HCT116 (cell line): ENCODE data around the gene RNASE2. TPM values are rescaled to one million over a fixed set of nuclear protein-coding genes. Genes with fewer than 3 reads are reported as not detected.

Source experiments
- ATAC-seq: fragments of 200-7000 bp; cut with Tn5 transposase; 2 replicates; pipeline ENCODE4 v1.9.1; 2020; ENCODE audit warnings: mild to moderate bottlenecking, moderate library complexity
- BruUV-seq: library from RNA; stranded (reverse); fragments of 400-500 nt; replicated peaks from 2 replicates; lab custom pipeline; 2021; lab: Mats Ljungman, UMichigan
- CTCF ChIA-PET: fragments of 300-600 bp; sonication (Branson Sonifier 250); formaldehyde crosslinking; loops from one replicate; lab custom pipeline; 2021; ENCODE audit warnings: antibody characterized with exemption; lab: Charles Lee
- POLR2A ChIA-PET: fragments of 300-600, 350-600 bp; sonication (Branson Sonifier 250); formaldehyde crosslinking; loops from one replicate; lab custom pipeline; 2021; ENCODE audit warnings: antibody characterized with exemption; lab: Charles Lee
- RAD21 ChIA-PET, 2 experiments: fragments of 300-600 bp; sonication (Branson Sonifier 250); formaldehyde crosslinking; loops; one replicate each; lab custom pipeline; 2023; ENCODE audit warnings: low total read pairs in 2 of 2; ENCODE audit not compliant: uncharacterized antibody in 2 of 2, unreplicated experiment in 2 of 2, low non-redundant PET in 1 of 2; lab: Charles Lee
- DNase-seq: peaks from one replicate; pipeline ENCODE4 v3.0.0-alpha.2; 2010; ENCODE audit warnings: low read depth, low spot score
- H2AFZ ChIP-seq: fragments of 200-600 bp; shearing (Covaris generic), sonication (generic); 2 replicates; pipeline ENCODE4 v1.6.1; 2017; ENCODE audit warnings: low read depth, mixed run types, mixed read lengths, antibody characterized with exemption, low read length; ENCODE audit not compliant: poor library complexity, severe bottlenecking
- H3K27ac ChIP-seq: 2 replicates; pipeline ENCODE4 v1.5.1; 2012; ENCODE audit warnings: low read depth, low read length
- H3K27me3 ChIP-seq: fragments of 200-600 bp; sonication (generic); 2 replicates; pipeline ENCODE4 v1.6.1; 2016; ENCODE audit warnings: mixed run types, low read length, mixed read lengths; ENCODE audit not compliant: insufficient read depth
- H3K36me3 ChIP-seq, 2 experiments: fragments of 200-500 bp in 1 of 2; fragments of 200-600 bp in 1 of 2; sonication (Bioruptor generic) in 1 of 2; sonication (generic) in 1 of 2; 2 replicates each; pipeline versions ENCODE4 v1.5.1 to v1.6.1; 2014 to 2016; ENCODE audit warnings: low read length in 2 of 2, inconsistent platforms in 1 of 2, mixed read lengths in 1 of 2, mixed run types in 1 of 2; ENCODE audit not compliant: insufficient read depth in 2 of 2, control insufficient read depth in 1 of 2
- H3K4me1 ChIP-seq, 2 experiments: fragments of 200-600 bp in 1 of 2; sonication (generic) in 1 of 2; 2 replicates each; pipeline versions ENCODE4 v1.5.1 to v1.6.1; 2012 to 2017; ENCODE audit warnings: low read length in 2 of 2, inconsistent platforms in 1 of 2, mild to moderate bottlenecking in 1 of 2, mixed read lengths in 1 of 2, mixed run types in 1 of 2, moderate library complexity in 1 of 2; ENCODE audit not compliant: insufficient read depth in 2 of 2, control insufficient read depth in 1 of 2
- H3K4me2 ChIP-seq: fragments of 200-600 bp; sonication (generic); 2 replicates; pipeline ENCODE4 v1.6.1; 2017; ENCODE audit warnings: mixed run types, low read length, mixed read lengths
- H3K4me3 ChIP-seq, 2 experiments: fragments of 200-600 bp in 1 of 2; sonication (generic) in 1 of 2; replicated peaks in 1 of 2; 2 replicates each; pipeline ENCODE4 v1.5.1; 2011 to 2016; ENCODE audit warnings: low read length in 2 of 2, control low read depth in 1 of 2, low read depth in 1 of 2, mild to moderate bottlenecking in 1 of 2, mixed read lengths in 1 of 2, mixed run types in 1 of 2
- H3K79me2 ChIP-seq: fragments of 200-600 bp; sonication (generic); 2 replicates; pipeline ENCODE4 v1.6.1; 2017; ENCODE audit warnings: mild to moderate bottlenecking, mixed run types, low read length, moderate library complexity, mixed read lengths; ENCODE audit not compliant: insufficient read depth
- H3K9ac ChIP-seq: fragments of 200-600 bp; sonication (generic); 2 replicates; pipeline ENCODE4 v1.6.1; 2016; ENCODE audit warnings: low read length, mixed read lengths
- H3K9me2 ChIP-seq: fragments of 200-600 bp; sonication (generic), shearing (Covaris generic); 2 replicates; pipeline ENCODE4 v1.6.1; 2017; ENCODE audit warnings: mixed run types, mild to moderate bottlenecking, moderate library complexity; ENCODE audit not compliant: insufficient read depth
- H3K9me3 ChIP-seq, 2 experiments: fragments of 200-500 bp in 1 of 2; fragments of 200-600 bp in 1 of 2; sonication (Bioruptor generic) in 1 of 2; sonication (generic) in 1 of 2; 2 replicates each; pipeline ENCODE4 v1.6.1; 2014 to 2017; ENCODE audit warnings: low read length in 2 of 2, mixed read lengths in 2 of 2, inconsistent platforms in 1 of 2, low read depth in 1 of 2, mild to moderate bottlenecking in 1 of 2, mixed run types in 1 of 2, moderate library complexity in 1 of 2; ENCODE audit not compliant: control insufficient read depth in 1 of 2, insufficient read depth in 1 of 2
- H4K20me1 ChIP-seq: fragments of 200-600 bp; sonication (generic), shearing (Covaris generic); 2 replicates; pipeline ENCODE4 v1.6.1; 2017; ENCODE audit warnings: mixed run types, mild to moderate bottlenecking, moderate library complexity; ENCODE audit not compliant: insufficient read depth
- CEBPB ChIP-seq: IDR thresholded peaks from 2 replicates; pipeline ENCODE4 v1.6.1; 2012; ENCODE audit warnings: low read depth
- CTCF ChIP-seq, 3 experiments: fragments of 200-600 bp in 1 of 3; sonication (generic) in 1 of 3; IDR thresholded peaks in 2 of 3; conservative IDR thresholded peaks in 1 of 3; 2 replicates each; pipeline ENCODE4 v1.5.1; 2012 to 2017; ENCODE audit warnings: low read depth in 2 of 3, low read length in 2 of 3, antibody characterized with exemption in 1 of 3, borderline replicate concordance in 1 of 3, control low read depth in 1 of 3, mild to moderate bottlenecking in 1 of 3, mixed read lengths in 1 of 3, mixed run types in 1 of 3, moderate library complexity in 1 of 3; ENCODE audit not compliant: insufficient read depth in 1 of 3
- EGR1 ChIP-seq: IDR thresholded peaks from 2 replicates; pipeline ENCODE4 v1.6.1; 2012; ENCODE audit warnings: low read depth
- ELF1 ChIP-seq: IDR thresholded peaks from 2 replicates; pipeline ENCODE4 v1.6.1; 2012; ENCODE audit warnings: low read depth, borderline replicate concordance
- EZH2 ChIP-seq: fragments of 200-600 bp; sonication (generic); IDR thresholded peaks from 2 replicates; pipeline ENCODE4 v1.6.1; 2017; ENCODE audit warnings: antibody characterized with exemption, mixed run types
- EZH2phosphoT487 ChIP-seq: fragments of 200-600 bp; IDR thresholded peaks from 2 replicates; pipeline ENCODE4 v1.6.1; 2018; ENCODE audit warnings: antibody characterized with exemption, borderline replicate concordance
- FOSL1 ChIP-seq: IDR thresholded peaks from 2 replicates; pipeline ENCODE4 v1.6.1; 2012; ENCODE audit warnings: low read depth
- JUND ChIP-seq: IDR thresholded peaks from 2 replicates; pipeline ENCODE4 v1.6.1; 2012
- POLR2AphosphoS5 ChIP-seq: IDR thresholded peaks from 2 replicates; pipeline ENCODE4 v1.6.1; 2011; ENCODE audit warnings: mild to moderate bottlenecking, low read depth, low read length, moderate library complexity
- SIN3A ChIP-seq: IDR thresholded peaks from 2 replicates; pipeline ENCODE4 v1.6.1; 2012; ENCODE audit warnings: low read depth
- TCF7L2 ChIP-seq: IDR thresholded peaks from 2 replicates; pipeline ENCODE4 v1.7.0; 2011; ENCODE audit warnings: borderline replicate concordance, inconsistent platforms; ENCODE audit not compliant: insufficient read depth, insufficient read length; ENCODE audit errors: extremely low read depth
- YY1 ChIP-seq: IDR thresholded peaks from 2 replicates; pipeline ENCODE4 v1.6.1; 2011; ENCODE audit warnings: low read length, low read depth, moderate library complexity, mild to moderate bottlenecking; ENCODE audit not compliant: insufficient replicate concordance; ENCODE audit errors: extremely low read depth
- intact Hi-C: fragments of 100-400 bp; cut with micrococcal nuclease; formaldehyde crosslinking; loops from 2 replicates; pipeline ENCODE4 v1.10.0; 2022
- total RNA-seq: library from RNA; stranded (reverse); gene quantifications from one replicate; pipeline ENCODE4 v1.2.1, GENCODE V29; 2021; ENCODE audit not compliant: unreplicated experiment
- TF ChIP-seq, protein P1 (sequence below): IDR thresholded peaks from 2 replicates; pipeline ENCODE4 v1.6.1; 2012

Gene RNASE2
- total RNA-seq, 1 experiment from 2014 or later: not detected

- Histone ChIP-seq H3K9ac (peak overlapping the region; percentile 36; the same call in 1 of the 2 replicates), H3K9me3 (no peaks in the 10 kb centered on the region), H3K36me3 (peaks cover 21 to 23% of the 10 kb centered on the region in 2 experiments; a peak in 3 of 4 replicates), H4K20me1 (no peaks in the 10 kb centered on the region), H2AFZ (no peak overlapping the region), H3K9me2 (no peaks in the 10 kb centered on the region), H3K4me1 (peaks cover 15 to 32% of the 10 kb centered on the region in 2 experiments), H3K27me3 (no peaks in the 10 kb centered on the region), H3K4me2 (peak overlapping the region; percentile 80), H3K27ac (peak overlapping the region; percentile 85), H3K79me2 (peaks cover 32% of the 10 kb centered on the region), H3K4me3 (peak overlapping the region; percentile 43 to 69)
- DNase-seq: no peak
- POLR2A ChIA-PET: interaction anchor here (1.2 kb wide), 1 partner anchor 17 kb away, joined by 3 read pairs; no protein-coding TSS in a partner anchor
- no peak for ATAC-seq
- intact Hi-C loops: loop anchor here (5.0 kb wide), 1 partner anchor 307 kb away; the partner anchor contains the start of gene RNASE4
- TF ChIP-seq TCF7L2: no peak
- TF ChIP-seq EGR1: no peak
- no peak; the same call in 1 of the 2 replicates for TF ChIP-seq SIN3A
- TF ChIP-seq POLR2AphosphoS5: peak; percentile 53
- TF ChIP-seq JUND: no peak
- CTCF ChIA-PET: interaction anchor here (0.6 to 1.6 kb wide), 3 partner anchors 14 to 25 kb away, joined by 3 to 6 read pairs (median 5); no protein-coding TSS in a partner anchor
- BruUV-seq: no TSS peak
- RAD21 ChIA-PET: no interaction called here
Observed at GRCh38 chr14:20989471-20989786, 34.1 kb downstream of the RNASE2 start.

DNA sequence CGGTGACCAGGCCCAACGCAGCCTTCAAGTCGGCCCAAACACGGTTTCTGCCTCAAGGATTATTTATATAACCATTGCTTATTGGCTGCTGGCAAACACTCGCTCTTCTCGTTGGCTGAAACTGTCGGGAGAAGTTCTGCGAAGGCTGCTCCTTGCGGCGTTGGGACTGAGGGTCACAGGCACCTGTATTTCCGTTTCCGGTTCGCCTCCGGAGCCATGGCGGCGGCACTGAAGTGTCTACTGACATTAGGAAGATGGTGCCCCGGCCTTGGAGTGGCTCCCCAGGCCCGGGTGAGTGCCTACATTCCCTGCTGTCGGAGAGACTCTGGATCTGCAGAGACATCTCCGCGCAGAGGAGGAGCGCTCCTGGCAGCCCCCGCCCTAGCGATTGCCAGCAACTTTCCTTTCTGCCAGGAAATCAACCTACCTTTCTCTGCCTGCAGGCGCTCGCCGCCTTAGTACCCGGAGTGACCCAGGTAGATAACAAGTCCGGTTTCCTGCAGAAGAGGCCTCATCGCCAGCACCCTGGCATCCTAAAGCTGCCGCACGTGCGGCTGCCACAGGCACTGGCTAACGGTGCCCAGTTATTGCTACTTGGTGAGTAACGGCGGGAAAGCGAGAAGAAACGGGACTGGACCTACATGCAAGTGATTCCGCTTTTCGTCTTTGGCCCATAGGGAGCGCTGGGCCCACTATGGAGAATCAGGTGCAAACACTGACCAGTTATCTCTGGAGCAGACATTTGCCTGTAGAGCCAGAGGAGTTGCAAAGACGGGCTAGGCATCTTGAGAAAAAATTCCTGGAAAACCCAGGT lies 34.7 kb downstream of the RNASE2 start, which contains the start of gene METTL17:
TSS of gene METTL17 (plus strand) at position 194 of the 814 bp plus-strand sequence. CDS start at position 217, 23 bp downstream.
- no peaks in the 10 kb centered on the region for H3K9me3 ChIP-seq
- H4K20me1 ChIP-seq: no peaks in the 10 kb centered on the region
- H3K27me3 ChIP-seq: no peaks in the 10 kb centered on the region
- intact Hi-C loops: loop anchor here (5.0 kb wide), 1 partner anchor 308 kb away; the partner anchor contains the start of gene RNASE4
- DNase-seq: peak; percentile 93
- peak within 1 kb of the TSS; percentile 85 for H3K27ac ChIP-seq
- H2AFZ ChIP-seq: no peak within 1 kb of the TSS
- TSS peak; percentile 75 for BruUV-seq
- peak within 1 kb of the TSS; percentile 80 for H3K4me2 ChIP-seq
- peaks cover 27 to 28% of the 10 kb centered on the region in 2 experiments; a peak in 3 of 4 replicates for H3K36me3 ChIP-seq
- peak within 1 kb of the TSS; percentile 76 for H3K9ac ChIP-seq
- H3K4me1 ChIP-seq: peaks cover 15 to 32% of the 10 kb centered on the region in 2 experiments
- peak within 1 kb of the TSS; percentile 69 to 87 for H3K4me3 ChIP-seq
- ChIA-PET CTCF (interaction anchor here (1.4 to 1.6 kb wide), 2 partner anchors 19 to 25 kb away, joined by 5 to 6 read pairs; no protein-coding TSS in a partner anchor), RAD21 (no interaction called here), POLR2A (no interaction called here)
- H3K9me2 ChIP-seq: no peaks in the 10 kb centered on the region
- ATAC-seq: peak; percentile 90
- H3K79me2 ChIP-seq: peaks cover 32% of the 10 kb centered on the region
- TF ChIP-seq ELF1 (0 out of 2 replicates have a peak, but pooled peaks have one; percentile 5), CEBPB (no peak), EZH2phosphoT487 (no peak), FOSL1 (no peak), EZH2 (no peak), YY1 (peak; percentile 91), CTCF (IDR thresholded peaks at IDR 0.05 in 2 of 3, conservative IDR thresholded peaks at IDR 0.05 in 1 of 3; ENCODE audit: borderline replicate concordance in 1 of 3, insufficient read depth in 1 of 3, low read depth in 2 of 3, low read length in 2 of 3) (peak; percentile 24 to 52 (median 50); a peak in 4 of 6 replicates), JUND (no peak)
- TF ChIP-seq, protein P1, sequence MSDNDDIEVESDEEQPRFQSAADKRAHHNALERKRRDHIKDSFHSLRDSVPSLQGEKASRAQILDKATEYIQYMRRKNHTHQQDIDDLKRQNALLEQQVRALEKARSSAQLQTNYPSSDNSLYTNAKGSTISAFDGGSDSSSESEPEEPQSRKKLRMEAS: 0 out of 2 replicates have a peak, but pooled peaks have one; percentile 55
